ENCODE data around the gene NUDT22. TPM values are rescaled to one million over a fixed set of nuclear protein-coding genes. Genes with fewer than 3 reads are reported as not detected.
A peak's percentile ranks its signal among the peaks of the same experiment; 100 is the strongest.

The NUDT22 gene
- total RNA-seq, 1 donor from 2014 or later: 158 TPM

DNA sequence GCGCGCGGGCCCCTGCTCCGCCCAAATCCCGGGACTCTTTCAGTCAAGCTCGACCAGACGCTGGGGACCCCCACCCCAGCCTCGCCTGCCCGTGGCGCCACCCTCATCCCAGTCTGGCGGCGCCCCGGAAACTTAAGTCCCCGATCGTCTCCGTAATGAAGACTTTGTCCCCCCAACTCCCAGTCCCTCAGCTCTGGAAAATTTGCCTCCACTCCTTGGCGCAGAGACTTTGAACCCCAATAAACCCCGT, 25.6 kb downstream of the NUDT22 start:
- intact Hi-C loops (cut with DNase I): loop anchor here (1.0 kb wide), 2 partner anchors 18 to 53 kb away; no protein-coding TSS in a partner anchor

DNA sequence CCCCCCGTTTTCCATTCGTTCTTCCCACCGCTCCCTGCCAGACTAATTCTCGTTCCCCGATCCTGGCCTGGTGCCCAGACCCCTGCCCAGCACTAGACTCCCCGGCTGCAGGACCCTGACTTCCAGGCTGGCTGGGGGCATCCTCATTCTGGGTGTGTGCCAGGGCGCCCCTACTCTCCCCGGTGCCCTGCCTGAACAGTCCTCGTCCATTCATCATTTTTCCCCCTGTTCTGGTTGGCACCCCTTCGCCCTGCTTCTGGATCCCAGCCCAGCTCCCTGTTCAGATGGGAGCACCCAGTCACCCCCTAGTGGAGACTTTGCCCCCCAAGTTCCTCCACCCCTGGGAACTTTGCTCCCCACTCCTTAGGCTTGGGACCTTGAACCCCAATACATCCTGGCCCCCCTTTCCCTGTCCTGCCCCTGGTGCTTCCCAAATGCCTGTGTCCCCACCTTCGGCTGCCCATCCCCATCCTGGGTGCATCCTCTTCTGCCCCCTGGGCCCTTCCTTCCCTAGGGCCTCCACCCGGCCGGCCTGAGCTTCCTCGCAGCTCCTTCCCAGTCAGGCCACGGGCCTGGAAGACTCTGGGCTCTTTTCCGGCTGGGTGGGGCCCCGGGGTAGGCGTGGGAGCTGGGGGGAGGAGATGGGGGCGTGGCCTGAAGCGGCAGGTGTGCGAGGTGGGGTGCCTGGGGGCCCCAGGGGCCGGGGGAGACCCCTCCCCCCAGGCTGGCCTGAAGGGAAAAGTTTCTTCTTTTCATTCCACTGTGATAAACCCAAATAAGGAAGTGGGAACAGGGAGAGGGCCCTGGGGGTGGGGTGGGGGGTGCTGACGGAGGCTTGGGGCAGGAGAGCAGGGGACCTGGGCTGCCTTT, 26.2 kb downstream of the NUDT22 start:
- Histone ChIP-seq H3K27me3 (no peaks in the 10 kb centered on the region), H3K27ac (peak overlapping the region; percentile 53 to 68), H3K9me3 (no peaks in the 10 kb centered on the region), H3K4me3 (peak overlapping the region; percentile 74 to 86), H3K4me1 (peaks cover 12 to 29% of the 10 kb centered on the region in 2 donors), H3K36me3 (peaks cover 26 to 30% of the 10 kb centered on the region in 2 donors)
- TF ChIP-seq, protein P1, sequence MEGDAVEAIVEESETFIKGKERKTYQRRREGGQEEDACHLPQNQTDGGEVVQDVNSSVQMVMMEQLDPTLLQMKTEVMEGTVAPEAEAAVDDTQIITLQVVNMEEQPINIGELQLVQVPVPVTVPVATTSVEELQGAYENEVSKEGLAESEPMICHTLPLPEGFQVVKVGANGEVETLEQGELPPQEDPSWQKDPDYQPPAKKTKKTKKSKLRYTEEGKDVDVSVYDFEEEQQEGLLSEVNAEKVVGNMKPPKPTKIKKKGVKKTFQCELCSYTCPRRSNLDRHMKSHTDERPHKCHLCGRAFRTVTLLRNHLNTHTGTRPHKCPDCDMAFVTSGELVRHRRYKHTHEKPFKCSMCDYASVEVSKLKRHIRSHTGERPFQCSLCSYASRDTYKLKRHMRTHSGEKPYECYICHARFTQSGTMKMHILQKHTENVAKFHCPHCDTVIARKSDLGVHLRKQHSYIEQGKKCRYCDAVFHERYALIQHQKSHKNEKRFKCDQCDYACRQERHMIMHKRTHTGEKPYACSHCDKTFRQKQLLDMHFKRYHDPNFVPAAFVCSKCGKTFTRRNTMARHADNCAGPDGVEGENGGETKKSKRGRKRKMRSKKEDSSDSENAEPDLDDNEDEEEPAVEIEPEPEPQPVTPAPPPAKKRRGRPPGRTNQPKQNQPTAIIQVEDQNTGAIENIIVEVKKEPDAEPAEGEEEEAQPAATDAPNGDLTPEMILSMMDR (IDR thresholded peaks at IDR 0.05): peak in 2 of 3 experiments; percentile 26 to 40
- DNase-seq (ENCODE audit: low spot score in 2 of 2): no peak
- intact Hi-C loops (cut with DNase I): no loop called here

More for the DNA sequence above, 25.6 kb downstream of the NUDT22 start:
- no peak for DNase-seq (ENCODE audit: low spot score in 2 of 2)
- H3K4me1 ChIP-seq: peaks cover 15 to 29% of the 10 kb centered on the region in 2 donors
- H3K4me3 ChIP-seq: peak overlapping the region; percentile 74 to 86
- H3K27me3 ChIP-seq: no peaks in the 10 kb centered on the region
- no peaks in the 10 kb centered on the region for H3K9me3 ChIP-seq
- peak overlapping the region; percentile 53 to 68 for H3K27ac ChIP-seq
- H3K36me3 ChIP-seq: peaks cover 22 to 24% of the 10 kb centered on the region in 2 donors
- TF ChIP-seq, protein P1 (IDR thresholded peaks at IDR 0.05): no peak

DNA sequence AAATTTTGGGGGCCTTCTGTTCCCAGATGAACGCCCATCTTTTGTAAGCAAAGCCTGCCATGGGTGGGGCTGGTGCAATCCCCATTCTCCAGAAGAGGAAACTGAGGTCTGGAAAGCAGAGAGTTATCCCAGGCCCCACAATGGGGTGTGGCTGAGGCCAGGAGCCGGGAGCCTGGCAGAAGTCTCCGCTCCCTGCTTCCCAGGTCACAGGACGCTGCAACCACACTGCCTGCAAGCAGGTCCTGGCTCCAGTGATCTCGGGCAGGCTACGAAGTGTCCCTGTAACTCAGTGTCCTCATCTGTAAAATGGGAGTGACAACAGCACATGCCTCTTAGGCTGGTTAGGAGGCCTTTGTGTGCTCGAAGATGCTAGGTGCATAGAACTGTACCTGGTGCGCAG, 27.0 kb downstream of the NUDT22 start:
- TF ChIP-seq, protein P1 (IDR thresholded peaks at IDR 0.05): no peak
- Histone ChIP-seq H3K36me3 (peaks cover 29 to 35% of the 10 kb centered on the region in 2 donors), H3K9me3 (no peaks in the 10 kb centered on the region), H3K27ac (peak overlapping the region; percentile 53 to 68), H3K27me3 (no peaks in the 10 kb centered on the region), H3K4me3 (peak overlapping the region; percentile 74 to 86), H3K4me1 (peaks cover 7 to 25% of the 10 kb centered on the region in 2 donors)
- intact Hi-C loops (cut with DNase I): no loop called here
- DNase-seq (ENCODE audit: low spot score in 2 of 2): no peak

DNA sequence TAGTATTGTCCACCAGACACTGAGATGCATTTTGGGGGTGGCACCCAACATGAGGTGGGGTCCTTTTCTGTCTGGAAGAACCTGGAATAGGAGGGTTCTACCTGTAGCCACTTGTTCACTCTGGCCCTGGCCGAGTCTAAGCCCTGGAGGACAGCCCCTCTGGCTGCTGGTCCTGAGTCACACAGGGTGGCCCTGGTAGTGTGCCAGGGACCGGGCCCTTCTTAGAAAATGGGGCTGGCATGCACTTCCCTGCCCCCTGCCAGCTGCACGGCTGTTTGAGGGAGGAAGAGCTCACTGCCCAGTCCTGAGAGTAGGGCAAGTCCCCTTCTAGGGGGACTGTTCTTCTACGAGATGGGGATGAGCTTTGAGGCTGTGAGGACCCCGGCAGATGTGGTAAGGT, 27.4 kb downstream of the NUDT22 start:
- Histone ChIP-seq H3K36me3 (peaks cover 33 to 39% of the 10 kb centered on the region in 2 donors), H3K4me1 (peaks cover 7 to 25% of the 10 kb centered on the region in 2 donors), H3K27me3 (no peaks in the 10 kb centered on the region), H3K27ac (peak overlapping the region; percentile 45 to 53), H3K4me3 (peak overlapping the region in 1 of 2 donors; percentile 74), H3K9me3 (no peaks in the 10 kb centered on the region)
- DNase-seq (ENCODE audit: low spot score in 2 of 2): no peak
- TF ChIP-seq, protein P1 (IDR thresholded peaks at IDR 0.05): no peak
- intact Hi-C loops (cut with DNase I): no loop called here

DNA sequence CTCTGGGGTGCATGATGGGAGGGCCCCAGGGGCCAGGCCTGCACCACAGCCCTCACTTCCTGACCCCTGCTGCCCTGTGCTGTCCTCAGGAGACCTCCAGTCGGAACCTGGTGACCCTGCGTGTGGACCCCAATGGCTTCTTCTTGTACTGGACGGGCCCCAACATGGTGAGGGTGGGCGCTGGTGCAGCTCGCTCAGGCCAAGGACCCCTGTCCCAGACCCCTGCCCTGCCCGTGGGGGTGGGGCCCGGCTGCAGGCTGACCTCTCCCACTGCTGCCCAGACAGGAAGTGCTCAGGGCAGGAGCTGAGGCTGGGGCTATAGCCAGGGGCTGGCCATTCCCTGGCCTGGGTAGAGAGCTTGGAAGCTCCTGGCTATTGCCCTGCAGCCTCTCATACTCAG, 28.3 kb downstream of the NUDT22 start:
- Histone ChIP-seq H3K36me3 (peaks cover 41 to 48% of the 10 kb centered on the region in 2 donors), H3K27ac (peak overlapping the region; percentile 34 to 45), H3K4me1 (peaks cover 7 to 25% of the 10 kb centered on the region in 2 donors), H3K4me3 (no peak overlapping the region), H3K27me3 (no peaks in the 10 kb centered on the region), H3K9me3 (no peaks in the 10 kb centered on the region)
- TF ChIP-seq, protein P1 (IDR thresholded peaks at IDR 0.05): no peak
- DNase-seq (ENCODE audit: low spot score in 2 of 2): no peak
- intact Hi-C loops (cut with DNase I): no loop called here

All from ascending aorta (tissue), 2 donors.